DMS114 treated with DMSO at 0.1 percent for 48 hours (cell line): Measurements from ENCODE around the gene MTERF1.
A peak's percentile ranks its signal among the peaks of the same experiment; 100 is the strongest.
"Not testable (repeated sequence)": the region's sequence is repeated elsewhere in the genome, so short reads cannot be mapped to it uniquely, and the experiment has no call there.

Experiments used
- DNase-seq: peaks from one replicate; lab custom pipeline; 2025; ENCODE audit not compliant: unreplicated experiment; lab: John Stamatoyannopoulos, UW

The MTERF1 gene

GRCh38 chr7:91880413-91881241 lies at the start of gene MTERF1:
Gene MTERF1, minus strand, starts transcription at chr7:91880702. Its CDS starts 619 bp downstream, at chr7:91880083.
- peak; percentile 92 for DNase-seq

- DNase-seq = no peak
Measured at GRCh38 chr7:91929463-91929862, 49.0 kb upstream of the MTERF1 start.

DNA sequence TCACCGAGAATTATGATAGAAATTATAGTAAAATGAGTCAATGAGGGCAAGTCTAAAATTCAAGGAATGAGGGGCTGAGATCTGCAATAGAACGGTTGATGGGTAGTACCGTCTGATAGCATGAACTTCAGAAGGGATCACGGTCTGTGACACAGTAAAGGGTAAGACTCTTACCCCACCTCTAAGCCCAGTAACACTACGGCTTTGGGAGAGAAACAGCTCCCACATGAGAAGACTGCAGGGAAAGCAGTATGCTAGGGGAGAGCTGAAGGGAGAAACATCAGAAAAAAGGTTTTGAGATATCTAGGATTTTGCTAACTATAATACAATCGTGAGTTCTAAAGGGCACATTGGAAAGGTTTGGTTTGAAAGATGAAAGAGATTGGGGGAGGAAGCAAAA lies 47.4 kb upstream of the MTERF1 start:
- DNase-seq = no peak

- DNase-seq = no peak
Measured at GRCh38 chr7:91922857-91923256, 42.4 kb upstream of the MTERF1 start.

DNA sequence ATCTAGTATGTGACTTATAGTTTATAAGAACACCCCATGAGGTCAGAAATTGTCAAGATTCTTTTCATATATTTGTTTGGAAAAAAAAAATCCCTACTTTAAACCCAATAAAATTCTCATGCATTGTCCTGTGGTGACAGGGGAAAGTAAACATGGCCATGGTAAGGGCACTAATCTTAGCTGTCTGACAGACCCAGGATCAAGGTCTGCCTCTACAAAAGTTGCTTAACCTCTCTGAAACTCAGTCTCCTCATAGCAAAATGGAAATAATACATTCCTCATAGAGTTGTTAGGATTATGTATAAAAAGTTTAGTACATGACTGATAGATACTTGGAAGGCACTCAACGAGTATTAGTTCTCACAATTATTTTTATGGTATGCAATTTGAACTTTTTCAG lies 37.9 kb upstream of the MTERF1 start:
- DNase-seq = no peak

- no peak for DNase-seq
Measured at GRCh38 chr7:91916051-91916440, 35.5 kb upstream of the MTERF1 start.

GRCh38 chr7:91915401-91916050 lies 35.0 kb upstream of the MTERF1 start:
- DNase-seq = no peak

DNA sequence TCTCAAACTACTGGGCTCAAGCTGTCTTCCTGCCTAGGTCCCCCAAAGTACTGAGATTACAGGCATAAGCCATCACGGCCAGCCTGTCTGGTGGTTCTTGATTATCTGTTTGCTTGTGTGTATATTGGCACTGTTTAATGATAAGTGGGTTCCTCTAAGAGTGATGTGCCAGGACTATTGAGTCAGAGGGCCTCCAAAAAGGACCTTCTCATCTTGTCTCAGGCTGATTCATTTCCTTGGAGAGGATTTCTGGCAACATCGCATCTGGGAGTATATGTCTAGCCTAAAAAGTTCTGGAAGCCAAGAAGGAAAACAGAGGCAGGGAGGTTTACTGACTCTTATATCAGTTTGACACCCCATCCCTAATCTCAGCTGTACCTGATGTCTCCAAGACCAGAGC lies 33.1 kb upstream of the MTERF1 start:
- no peak for DNase-seq

GRCh38 chr7:91912494-91912893 lies 32.0 kb upstream of the MTERF1 start:
- no peak for DNase-seq

GRCh38 chr7:91911121-91911520 lies 30.6 kb upstream of the MTERF1 start:
- DNase-seq = no peak

DNA sequence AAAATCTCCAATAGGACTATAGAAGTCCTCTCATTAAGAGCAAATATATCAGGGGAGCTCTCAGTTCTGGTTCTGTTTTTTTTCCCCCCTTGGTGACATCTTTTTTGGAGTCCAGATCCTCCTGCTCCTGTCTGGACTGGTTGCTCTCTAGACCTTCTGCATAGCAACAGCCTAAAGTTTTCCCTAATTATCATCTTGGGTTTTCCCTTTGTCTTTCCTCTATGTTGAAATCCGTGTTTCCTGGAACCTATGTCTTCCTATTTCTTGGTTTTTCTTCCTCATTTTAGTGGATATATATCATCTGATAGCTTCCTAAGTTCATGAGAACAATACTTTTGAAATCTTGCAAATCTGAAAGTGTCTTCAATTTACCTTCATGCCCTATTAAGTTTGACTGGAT lies 29.7 kb upstream of the MTERF1 start:
- DNase-seq = no peak

DNA sequence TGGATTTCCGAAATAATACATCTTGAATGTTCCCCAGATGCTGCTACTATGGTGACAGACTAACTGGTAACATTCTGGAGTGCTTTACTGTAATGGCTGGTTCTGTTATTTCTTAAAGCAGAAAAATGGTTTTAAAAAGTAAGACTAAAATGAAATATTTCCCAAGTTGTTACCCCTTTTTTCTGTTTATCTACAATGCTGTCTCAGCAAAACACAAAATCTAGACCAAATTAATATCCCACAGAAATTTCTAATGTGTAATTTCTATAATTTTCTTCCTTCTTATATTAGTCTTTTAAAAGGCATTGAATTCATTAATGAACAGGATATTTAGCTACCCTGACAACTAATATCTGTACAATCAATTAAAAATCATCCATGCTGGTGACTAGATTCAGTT lies 19.1 kb upstream of the MTERF1 start:
- no peak for DNase-seq

GRCh38 chr7:91898240-91898992 lies 17.9 kb upstream of the MTERF1 start:
- DNase-seq = no peak

DNA sequence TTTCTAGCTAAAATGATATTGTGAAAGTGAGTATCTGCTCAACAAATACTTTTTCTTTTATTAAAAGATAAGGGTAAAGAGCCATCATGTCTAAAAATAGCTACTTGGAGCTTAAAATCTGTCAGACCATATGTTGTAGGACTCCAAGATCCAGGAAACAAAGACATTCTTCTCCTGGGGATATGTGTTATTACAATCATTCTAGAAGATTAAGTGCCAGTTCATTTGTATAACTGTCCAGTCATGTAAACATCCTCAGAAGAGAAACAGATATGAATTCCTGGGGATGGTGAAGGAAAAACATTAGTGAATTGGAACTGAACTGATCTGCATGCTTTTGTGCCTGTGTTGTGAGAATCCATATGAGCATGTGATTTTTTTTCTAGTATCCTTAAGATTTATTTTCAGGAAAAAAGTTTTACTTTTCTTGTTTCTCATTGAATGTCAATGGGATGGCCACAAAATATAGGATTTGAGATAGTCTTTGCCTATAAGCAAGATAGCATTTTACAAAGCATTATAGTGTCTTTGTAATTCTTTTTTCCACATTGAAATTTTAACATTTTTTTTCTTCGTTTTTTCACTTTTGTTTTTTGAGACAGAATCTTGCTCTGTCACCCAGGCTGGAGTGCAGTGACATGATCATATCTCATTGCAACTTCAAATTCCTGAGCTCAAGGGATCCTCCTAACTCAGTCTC lies 14.4 kb upstream of the MTERF1 start:
- DNase-seq = no peak

- DNase-seq = not testable (repeated sequence)
Measured at GRCh38 chr7:91893699-91894098, 13.2 kb upstream of the MTERF1 start.

DNA sequence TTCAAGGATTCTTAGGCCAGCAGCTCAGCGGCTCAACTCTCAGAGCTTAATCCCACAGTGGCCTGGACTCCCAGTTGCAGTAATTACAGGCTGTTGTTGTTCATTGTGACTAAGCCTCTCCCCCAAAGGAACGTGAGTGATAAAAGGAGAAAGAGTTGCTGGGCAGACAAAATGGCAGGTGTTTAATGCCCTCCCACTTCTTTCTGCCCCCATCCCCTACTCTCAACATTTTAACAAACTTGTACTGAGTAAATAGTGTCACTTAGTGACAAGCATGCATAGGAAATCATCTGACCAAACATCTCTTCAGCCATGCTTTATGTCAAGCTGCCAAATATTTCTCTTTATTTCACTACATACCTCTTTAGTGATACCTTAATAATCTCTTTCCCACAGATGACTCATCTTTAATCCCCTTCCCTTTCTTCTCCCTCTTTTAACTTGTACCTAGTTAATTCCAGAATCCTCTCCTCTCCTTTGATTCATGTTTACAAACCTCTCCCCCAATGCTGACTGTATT lies 12.4 kb upstream of the MTERF1 start:
- no peak for DNase-seq

GRCh38 chr7:91892099-91892705 lies 11.7 kb upstream of the MTERF1 start:
- DNase-seq = no peak

GRCh38 chr7:91888271-91889175 lies 8.0 kb upstream of the MTERF1 start:
- not testable (repeated sequence) for DNase-seq
